Stimulated activated CD8-positive, alpha-beta memory T cell treated with anti-CD3 and anti-CD28 coated beads, Interleukin-7, amount 100 ng/mL, for 24 hours (primary cell): ENCODE results near the gene PCDHGB4.
"Not testable (repeated sequence)": the region's sequence is repeated elsewhere in the genome, so short reads cannot be mapped to it uniquely, and the experiment has no call there.

ENCODE experiments used
- DNase-seq: peaks from one replicate; pipeline ENCODE4 v3.0.0-alpha.2; 2020; ENCODE audit warnings: low read depth

The PCDHGB4 gene

DNA sequence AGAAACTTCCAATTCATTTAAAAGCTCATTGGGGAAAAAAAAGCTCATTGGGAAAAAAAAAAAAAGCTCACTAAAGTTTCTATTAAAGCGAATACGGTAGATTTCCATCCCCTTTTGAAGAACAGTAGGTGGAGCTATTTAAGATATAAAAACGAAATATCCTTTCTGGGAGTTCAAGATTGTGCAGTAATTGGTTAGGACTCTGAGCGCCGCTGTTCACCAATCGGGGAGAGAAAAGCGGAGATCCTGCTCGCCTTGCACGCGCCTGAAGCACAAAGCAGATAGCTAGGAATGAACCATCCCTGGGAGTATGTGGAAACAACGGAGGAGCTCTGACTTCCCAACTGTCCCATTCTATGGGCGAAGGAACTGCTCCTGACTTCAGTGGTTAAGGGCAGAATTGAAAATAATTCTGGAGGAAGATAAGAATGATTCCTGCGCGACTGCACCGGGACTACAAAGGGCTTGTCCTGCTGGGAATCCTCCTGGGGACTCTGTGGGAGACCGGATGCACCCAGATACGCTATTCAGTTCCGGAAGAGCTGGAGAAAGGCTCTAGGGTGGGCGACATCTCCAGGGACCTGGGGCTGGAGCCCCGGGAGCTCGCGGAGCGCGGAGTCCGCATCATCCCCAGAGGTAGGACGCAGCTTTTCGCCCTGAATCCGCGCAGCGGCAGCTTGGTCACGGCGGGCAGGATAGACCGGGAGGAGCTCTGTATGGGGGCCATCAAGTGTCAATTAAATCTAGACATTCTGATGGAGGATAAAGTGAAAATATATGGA, 43.0 kb downstream of the PCDHGB4 start, which contains the start of gene PCDHGA12:
Gene PCDHGA12 (plus strand): TSS at position 176 of the 782 bp plus-strand sequence. CDS start 253 bp downstream, at position 429.
- no peak for DNase-seq

DNA sequence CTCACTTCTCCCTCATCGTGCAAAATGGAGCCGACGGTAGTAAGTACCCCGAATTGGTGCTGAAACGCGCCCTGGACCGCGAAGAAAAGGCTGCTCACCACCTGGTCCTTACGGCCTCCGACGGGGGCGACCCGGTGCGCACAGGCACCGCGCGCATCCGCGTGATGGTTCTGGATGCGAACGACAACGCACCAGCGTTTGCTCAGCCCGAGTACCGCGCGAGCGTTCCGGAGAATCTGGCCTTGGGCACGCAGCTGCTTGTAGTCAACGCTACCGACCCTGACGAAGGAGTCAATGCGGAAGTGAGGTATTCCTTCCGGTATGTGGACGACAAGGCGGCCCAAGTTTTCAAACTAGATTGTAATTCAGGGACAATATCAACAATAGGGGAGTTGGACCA, 43.8 kb downstream of the PCDHGB4 start:
- no peak for DNase-seq

DNA sequence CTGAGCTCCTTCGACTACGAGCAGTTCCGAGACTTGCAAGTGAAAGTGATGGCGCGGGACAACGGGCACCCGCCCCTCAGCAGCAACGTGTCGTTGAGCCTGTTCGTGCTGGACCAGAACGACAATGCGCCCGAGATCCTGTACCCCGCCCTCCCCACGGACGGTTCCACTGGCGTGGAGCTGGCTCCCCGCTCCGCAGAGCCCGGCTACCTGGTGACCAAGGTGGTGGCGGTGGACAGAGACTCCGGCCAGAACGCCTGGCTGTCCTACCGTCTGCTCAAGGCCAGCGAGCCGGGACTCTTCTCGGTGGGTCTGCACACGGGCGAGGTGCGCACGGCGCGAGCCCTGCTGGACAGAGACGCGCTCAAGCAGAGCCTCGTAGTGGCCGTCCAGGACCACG, 44.8 kb downstream of the PCDHGB4 start:
- not testable (repeated sequence) for DNase-seq

DNA sequence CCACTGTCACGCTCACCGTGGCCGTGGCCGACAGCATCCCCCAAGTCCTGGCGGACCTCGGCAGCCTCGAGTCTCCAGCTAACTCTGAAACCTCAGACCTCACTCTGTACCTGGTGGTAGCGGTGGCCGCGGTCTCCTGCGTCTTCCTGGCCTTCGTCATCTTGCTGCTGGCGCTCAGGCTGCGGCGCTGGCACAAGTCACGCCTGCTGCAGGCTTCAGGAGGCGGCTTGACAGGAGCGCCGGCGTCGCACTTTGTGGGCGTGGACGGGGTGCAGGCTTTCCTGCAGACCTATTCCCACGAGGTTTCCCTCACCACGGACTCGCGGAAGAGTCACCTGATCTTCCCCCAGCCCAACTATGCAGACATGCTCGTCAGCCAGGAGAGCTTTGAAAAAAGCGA, 45.2 kb downstream of the PCDHGB4 start:
- not testable (repeated sequence) for DNase-seq

DNA sequence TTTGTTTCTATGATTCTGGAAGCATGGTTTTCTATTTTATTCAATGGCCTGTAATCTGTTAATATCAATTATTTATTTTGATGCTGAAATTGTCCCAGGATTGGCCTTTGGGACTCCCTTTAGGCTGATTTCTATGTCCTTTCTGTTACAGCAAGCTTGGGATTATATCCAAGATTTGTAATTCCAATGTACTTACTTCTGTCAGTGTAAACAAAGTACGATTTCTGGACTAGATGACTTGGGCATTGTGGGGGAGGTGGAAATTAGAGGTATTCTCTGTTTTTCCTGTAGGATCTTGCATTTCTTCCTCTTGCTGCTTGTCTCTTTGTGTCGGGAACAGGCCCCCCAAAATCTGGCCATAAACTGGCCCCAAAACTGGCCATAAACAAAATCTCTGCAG, 46.5 kb downstream of the PCDHGB4 start:
- DNase-seq = no peak

DNA sequence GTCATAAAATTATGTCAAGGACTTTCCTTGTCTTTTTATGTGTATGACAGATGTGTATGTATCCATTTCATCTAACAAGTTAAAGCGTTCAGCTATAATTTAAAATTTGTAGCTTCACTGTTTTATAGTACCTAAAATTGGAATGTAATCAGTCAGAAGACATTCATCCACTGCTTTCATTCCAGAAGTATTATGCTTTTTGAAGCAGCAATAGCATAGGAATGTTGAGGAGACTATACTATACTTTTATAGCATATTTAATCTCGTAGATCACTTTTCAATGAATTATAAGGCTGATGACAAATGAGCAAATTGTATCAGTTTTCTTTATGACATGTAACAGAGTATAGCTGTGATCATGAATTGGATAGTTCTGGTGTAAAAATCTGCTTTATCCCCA, 49.7 kb downstream of the PCDHGB4 start:
- no peak for DNase-seq

DNA sequence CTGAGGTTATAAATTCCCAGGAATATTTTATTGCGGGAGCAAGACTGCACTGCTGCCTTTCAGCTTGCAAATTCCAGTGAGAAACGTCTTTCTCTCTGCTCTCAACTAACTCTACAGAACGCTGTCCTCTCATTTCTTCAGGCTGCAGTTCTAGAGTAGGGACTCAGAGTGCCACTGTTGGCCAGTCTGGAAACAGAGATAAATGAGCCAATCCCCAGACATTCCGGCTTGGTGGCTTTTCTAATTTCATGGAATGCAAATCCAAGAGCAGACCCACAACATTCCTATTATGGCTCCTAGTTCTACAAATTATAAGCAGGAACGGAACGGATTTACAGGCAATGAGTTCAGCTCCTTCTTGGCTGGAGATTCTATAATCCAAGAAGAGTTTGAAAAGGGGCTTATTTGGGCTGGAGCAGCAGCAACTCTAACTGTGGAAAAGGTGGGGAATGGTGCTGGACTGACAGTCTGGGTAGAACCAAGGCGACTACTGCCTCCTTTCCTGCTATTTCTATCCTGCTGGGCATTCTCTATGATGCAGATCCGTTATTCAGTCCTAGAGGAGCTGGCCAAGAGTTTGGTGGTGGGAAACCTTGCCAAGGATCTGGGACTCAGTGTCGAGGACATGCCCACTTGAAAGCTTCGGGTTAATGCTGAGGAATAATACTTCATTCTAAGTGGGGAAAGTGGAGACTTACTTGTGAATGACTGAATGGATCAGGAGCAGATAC, 52.1 kb downstream of the PCDHGB4 start:
- DNase-seq = no peak
